HG03342 (cell line): ENCODE measurements around the gene AQP11.

ENCODE experiments used
- ATAC-seq: cut with Tn5 transposase; IDR thresholded peaks from one replicate; pipeline ENCODE4 v1.9.1; 2021; ENCODE audit warnings: mild to moderate bottlenecking, moderate library complexity; ENCODE audit not compliant: unreplicated experiment

The AQP11 gene

GRCh38 chr11:77656362-77656761 is 66.6 kb downstream of the AQP11 start:
- ATAC-seq, result no peak

- no peak for ATAC-seq
Measured at GRCh38 chr11:77658213-77659013, 68.7 kb downstream of the AQP11 start.
